K562 (cell line): ENCODE measurements around the gene CPT1B. TPM values are rescaled to one million over a fixed set of nuclear protein-coding genes. Genes with fewer than 3 reads are reported as not detected.
A peak's percentile ranks its signal among the peaks of the same experiment; 100 is the strongest.

Experiments used
- BRCA1 ChIP-seq, 2 experiments: fragments of 450-650 bp in 1 of 2; sonication (generic) in 1 of 2; formaldehyde crosslinking in 1 of 2; IDR thresholded peaks; 2 replicates each; pipeline versions ENCODE4 v1.5.0 to v1.6.1; 2017 to 2020; ENCODE audit warnings: mild to moderate bottlenecking in 1 of 2, missing genetic modification reagents in 1 of 2
- CCAR2 ChIP-seq: fragments of 200-400 bp; formaldehyde crosslinking; IDR thresholded peaks from 2 replicates; pipeline ENCODE4 v1.6.1; 2017; ENCODE audit warnings: mild to moderate bottlenecking, low read depth, low read length
- GATA2 ChIP-seq: sonication (generic); formaldehyde crosslinking; IDR thresholded peaks from 2 replicates; pipeline ENCODE4 v1.4.0; 2020; ENCODE audit warnings: mild to moderate bottlenecking, missing genetic modification reagents
- JUN ChIP-seq, 2 experiments: sonication (generic) in 1 of 2; formaldehyde crosslinking in 1 of 2; IDR thresholded peaks; 2 replicates each; pipeline versions ENCODE4 v1.6.1 to v1.8.0; 2012 to 2022; ENCODE audit warnings: borderline replicate concordance in 2 of 2, mild to moderate bottlenecking in 2 of 2, improper control_type of control experiment in 1 of 2, low read depth in 1 of 2, low read length in 1 of 2, missing genetic modification reagents in 1 of 2
- JUND ChIP-seq, 2 experiments: IDR thresholded peaks; 2 replicates in 1 of 2; 3 replicates in 1 of 2; pipeline ENCODE4 v1.6.1; 2011; ENCODE audit warnings: borderline replicate concordance in 2 of 2, low read depth in 2 of 2, low read length in 2 of 2, improper control_type of control experiment in 1 of 2, missing biosample characterization in 1 of 2, missing genetic modification characterization in 1 of 2, missing genetic modification reagents in 1 of 2
- MEIS2 ChIP-seq: fragments of 450-650 bp; IDR thresholded peaks from 2 replicates; pipeline ENCODE4 v1.6.1; 2014; ENCODE audit warnings: mild to moderate bottlenecking; ENCODE audit not compliant: partially characterized antibody
- SMC3 ChIP-seq: conservative IDR thresholded peaks from 2 replicates; pipeline ENCODE4 v1.6.1; 2011; ENCODE audit warnings: low read depth, low read length, improper control_type of control experiment; ENCODE audit not compliant: insufficient read depth
- TAF1 ChIP-seq: IDR thresholded peaks from 2 replicates; pipeline ENCODE4 v1.6.1; 2011; ENCODE audit warnings: mild to moderate bottlenecking, low read length, moderate library complexity; ENCODE audit not compliant: insufficient read depth, control insufficient read depth, severe bottlenecking; ENCODE audit errors: extremely low read depth
- YBX1 ChIP-seq: fragments of 450-650 bp; IDR thresholded peaks from 2 replicates; pipeline ENCODE4 v1.7.1; 2016; ENCODE audit warnings: mild to moderate bottlenecking
- ZC3H4 ChIP-seq: sonication (generic); formaldehyde crosslinking; IDR thresholded peaks from 2 replicates; pipeline ENCODE4 v1.9.0; 2021; ENCODE audit warnings: missing genetic modification reagents, borderline replicate concordance
- ZNF133 ChIP-seq: fragments of 250-450 bp; sonication (Bioruptor Pico); IDR thresholded peaks from 2 replicates; pipeline ENCODE4 v1.4.0; 2020; ENCODE audit warnings: mild to moderate bottlenecking
- ZNF347 ChIP-seq: fragments of 450-650 bp; formaldehyde crosslinking; IDR thresholded peaks from 2 replicates; pipeline ENCODE4 v1.4.0; 2020; ENCODE audit warnings: low read depth, mild to moderate bottlenecking, moderate library complexity
- polyA plus RNA-seq, 8 experiments: library from polyadenylated mRNA; depleted of rRNA in 4 of 8; stranded (reverse) in 5 of 8; unstranded in 3 of 8; fragments of >200 nt; fragmentation: Nextera tagmentation in 2 of 8; fragmentation: Illumina TruSeq in 1 of 8; extraction: Ambion mirVana in 2 of 8; extraction: Trizol in 1 of 8; gene quantifications; 2 replicates each; pipeline versions ENCODE4 v1.2.1 to v1.2.3, GENCODE V29; 2011 to 2014; ENCODE audit warnings: inconsistent platforms in 1 of 8, missing spikeins in 1 of 8
- total RNA-seq, 7 experiments: library from RNA; depleted of rRNA in 6 of 7; stranded (reverse); fragments of >200 nt in 6 of 7; fragmentation: Illumina TruSeq in 2 of 7; extraction: Trizol in 2 of 7; gene quantifications; 2 replicates each; pipeline versions ENCODE4 v1.2.1 to v1.2.3, GENCODE V29; 2011 to 2021; ENCODE audit warnings: low replicate concordance in 1 of 7
- TF ChIP-seq, protein P1 (sequence below), 2 experiments: fragments of 450-650 bp in 1 of 2; IDR thresholded peaks; 2 replicates each; pipeline ENCODE4 v1.6.1; 2011 to 2017; ENCODE audit warnings: low read depth in 2 of 2, antibody characterized with exemption in 1 of 2, borderline replicate concordance in 1 of 2, low read length in 1 of 2, mild to moderate bottlenecking in 1 of 2, mixed read lengths in 1 of 2; ENCODE audit not compliant: control insufficient read depth in 1 of 2
- TF ChIP-seq, protein P2 (sequence below), 3 experiments: IDR thresholded peaks in 2 of 3; conservative IDR thresholded peaks in 1 of 3; 2 replicates each; pipeline ENCODE4 v1.5.1; 2011 to 2012; ENCODE audit warnings: low read length in 3 of 3, mild to moderate bottlenecking in 3 of 3, control low read depth in 2 of 3, improper control_type of control experiment in 1 of 3, inconsistent platforms in 1 of 3, low read depth in 1 of 3, mixed read lengths in 1 of 3, moderate library complexity in 1 of 3; ENCODE audit not compliant: insufficient read depth in 2 of 3
- TF ChIP-seq, protein P3 (sequence below): fragments of 450-650 bp; formaldehyde crosslinking; IDR thresholded peaks from 2 replicates; pipeline ENCODE4 v1.4.0; 2020; ENCODE audit warnings: mild to moderate bottlenecking, moderate library complexity
- TF ChIP-seq, protein P4 (sequence below): fragments of 250-450 bp; sonication (Bioruptor Pico); IDR thresholded peaks from 2 replicates; pipeline ENCODE4 v1.8.0; 2021; ENCODE audit warnings: moderate library complexity, mild to moderate bottlenecking, inconsistent platforms
- TF ChIP-seq, protein P5 (sequence below): sonication (generic); formaldehyde crosslinking; IDR thresholded peaks from 2 replicates; pipeline ENCODE4 v1.8.1; 2023; ENCODE audit warnings: mild to moderate bottlenecking, missing genetic modification reagents

The CPT1B gene
- total and polyA plus RNA-seq, 9 of the 15 experiments (the other 6 are each of a cell fraction or from before 2014, with no cell fraction given): 0.35 to 6.1 (median 2.6) TPM

DNA sequence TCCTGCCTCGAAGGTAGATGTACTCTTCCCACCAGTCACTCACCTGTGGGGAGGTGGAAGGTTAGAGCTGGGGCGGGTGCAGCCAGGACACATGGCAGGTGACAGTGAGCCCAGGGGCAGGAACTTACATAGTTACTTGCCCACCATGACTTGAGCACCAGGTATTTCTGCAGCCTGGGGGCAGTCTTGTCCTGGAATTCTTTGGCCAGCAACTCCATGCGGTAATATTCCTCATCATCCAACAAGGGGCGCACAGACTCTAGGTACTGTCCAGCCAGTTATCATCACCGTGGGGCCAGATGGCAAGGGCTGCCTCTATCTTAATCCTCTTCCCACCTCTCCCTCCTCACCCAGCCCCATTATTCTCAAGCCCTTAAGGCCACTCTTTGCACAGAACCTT, 2.2 kb downstream of the CPT1B start (continued):
- TF ChIP-seq CCAR2 (no peak), YBX1 (no peak), GATA2 (CRISPR knock-in tag) (no peak), ZC3H4 (no peak), JUN (IDR thresholded peaks at IDR 0.05; ENCODE audit: borderline replicate concordance, low read depth, low read length) (no peak), JUN (CRISPR knock-in tag; IDR thresholded peaks at IDR 0.05; ENCODE audit: borderline replicate concordance) (no peak), TAF1 (no peak), JUND (IDR thresholded peaks at IDR 0.05; ENCODE audit: borderline replicate concordance, low read depth, low read length) (peak; percentile 36; the same call in 1 of the 2 replicates), JUND (tag; IDR thresholded peaks at IDR 0.05; ENCODE audit: borderline replicate concordance, low read depth, low read length) (no peak), BRCA1 (IDR thresholded peaks at IDR 0.05) (no peak), BRCA1 (CRISPR knock-in tag; IDR thresholded peaks at IDR 0.05) (no peak), ZNF347 (CRISPR knock-in tag) (no peak), SMC3 (peak; percentile 90), MEIS2 (no peak), ZNF133 (CRISPR knock-in tag) (no peak)
- TF ChIP-seq, protein P1, sequence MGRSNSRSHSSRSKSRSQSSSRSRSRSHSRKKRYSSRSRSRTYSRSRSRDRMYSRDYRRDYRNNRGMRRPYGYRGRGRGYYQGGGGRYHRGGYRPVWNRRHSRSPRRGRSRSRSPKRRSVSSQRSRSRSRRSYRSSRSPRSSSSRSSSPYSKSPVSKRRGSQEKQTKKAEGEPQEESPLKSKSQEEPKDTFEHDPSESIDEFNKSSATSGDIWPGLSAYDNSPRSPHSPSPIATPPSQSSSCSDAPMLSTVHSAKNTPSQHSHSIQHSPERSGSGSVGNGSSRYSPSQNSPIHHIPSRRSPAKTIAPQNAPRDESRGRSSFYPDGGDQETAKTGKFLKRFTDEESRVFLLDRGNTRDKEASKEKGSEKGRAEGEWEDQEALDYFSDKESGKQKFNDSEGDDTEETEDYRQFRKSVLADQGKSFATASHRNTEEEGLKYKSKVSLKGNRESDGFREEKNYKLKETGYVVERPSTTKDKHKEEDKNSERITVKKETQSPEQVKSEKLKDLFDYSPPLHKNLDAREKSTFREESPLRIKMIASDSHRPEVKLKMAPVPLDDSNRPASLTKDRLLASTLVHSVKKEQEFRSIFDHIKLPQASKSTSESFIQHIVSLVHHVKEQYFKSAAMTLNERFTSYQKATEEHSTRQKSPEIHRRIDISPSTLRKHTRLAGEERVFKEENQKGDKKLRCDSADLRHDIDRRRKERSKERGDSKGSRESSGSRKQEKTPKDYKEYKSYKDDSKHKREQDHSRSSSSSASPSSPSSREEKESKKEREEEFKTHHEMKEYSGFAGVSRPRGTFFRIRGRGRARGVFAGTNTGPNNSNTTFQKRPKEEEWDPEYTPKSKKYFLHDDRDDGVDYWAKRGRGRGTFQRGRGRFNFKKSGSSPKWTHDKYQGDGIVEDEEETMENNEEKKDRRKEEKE (IDR thresholded peaks at IDR 0.05; ENCODE audit: borderline replicate concordance in 1 of 2, control insufficient read depth in 1 of 2, low read depth in 2 of 2, low read length in 1 of 2): no peak
- TF ChIP-seq, protein P2, sequence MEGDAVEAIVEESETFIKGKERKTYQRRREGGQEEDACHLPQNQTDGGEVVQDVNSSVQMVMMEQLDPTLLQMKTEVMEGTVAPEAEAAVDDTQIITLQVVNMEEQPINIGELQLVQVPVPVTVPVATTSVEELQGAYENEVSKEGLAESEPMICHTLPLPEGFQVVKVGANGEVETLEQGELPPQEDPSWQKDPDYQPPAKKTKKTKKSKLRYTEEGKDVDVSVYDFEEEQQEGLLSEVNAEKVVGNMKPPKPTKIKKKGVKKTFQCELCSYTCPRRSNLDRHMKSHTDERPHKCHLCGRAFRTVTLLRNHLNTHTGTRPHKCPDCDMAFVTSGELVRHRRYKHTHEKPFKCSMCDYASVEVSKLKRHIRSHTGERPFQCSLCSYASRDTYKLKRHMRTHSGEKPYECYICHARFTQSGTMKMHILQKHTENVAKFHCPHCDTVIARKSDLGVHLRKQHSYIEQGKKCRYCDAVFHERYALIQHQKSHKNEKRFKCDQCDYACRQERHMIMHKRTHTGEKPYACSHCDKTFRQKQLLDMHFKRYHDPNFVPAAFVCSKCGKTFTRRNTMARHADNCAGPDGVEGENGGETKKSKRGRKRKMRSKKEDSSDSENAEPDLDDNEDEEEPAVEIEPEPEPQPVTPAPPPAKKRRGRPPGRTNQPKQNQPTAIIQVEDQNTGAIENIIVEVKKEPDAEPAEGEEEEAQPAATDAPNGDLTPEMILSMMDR (IDR thresholded peaks at IDR 0.05 in 2 of 3, conservative IDR thresholded peaks at IDR 0.05 in 1 of 3; ENCODE audit: insufficient read depth in 2 of 3, low read depth in 1 of 3, low read length in 3 of 3): peak; percentile 86 to 99 (median 99)
- TF ChIP-seq, protein P3, sequence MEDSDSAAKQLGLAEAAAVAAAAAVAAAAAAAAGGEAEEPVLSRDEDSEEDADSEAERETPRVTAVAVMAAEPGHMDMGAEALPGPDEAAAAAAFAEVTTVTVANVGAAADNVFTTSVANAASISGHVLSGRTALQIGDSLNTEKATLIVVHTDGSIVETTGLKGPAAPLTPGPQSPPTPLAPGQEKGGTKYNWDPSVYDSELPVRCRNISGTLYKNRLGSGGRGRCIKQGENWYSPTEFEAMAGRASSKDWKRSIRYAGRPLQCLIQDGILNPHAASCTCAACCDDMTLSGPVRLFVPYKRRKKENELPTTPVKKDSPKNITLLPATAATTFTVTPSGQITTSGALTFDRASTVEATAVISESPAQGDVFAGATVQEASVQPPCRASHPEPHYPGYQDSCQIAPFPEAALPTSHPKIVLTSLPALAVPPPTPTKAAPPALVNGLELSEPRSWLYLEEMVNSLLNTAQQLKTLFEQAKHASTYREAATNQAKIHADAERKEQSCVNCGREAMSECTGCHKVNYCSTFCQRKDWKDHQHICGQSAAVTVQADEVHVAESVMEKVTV (CRISPR knock-in tag): peak; percentile 72
- TF ChIP-seq, protein P4, sequence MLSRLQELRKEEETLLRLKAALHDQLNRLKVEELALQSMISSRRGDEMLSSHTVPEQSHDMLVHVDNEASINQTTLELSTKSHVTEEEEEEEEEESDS: no peak
- TF ChIP-seq, protein P5, sequence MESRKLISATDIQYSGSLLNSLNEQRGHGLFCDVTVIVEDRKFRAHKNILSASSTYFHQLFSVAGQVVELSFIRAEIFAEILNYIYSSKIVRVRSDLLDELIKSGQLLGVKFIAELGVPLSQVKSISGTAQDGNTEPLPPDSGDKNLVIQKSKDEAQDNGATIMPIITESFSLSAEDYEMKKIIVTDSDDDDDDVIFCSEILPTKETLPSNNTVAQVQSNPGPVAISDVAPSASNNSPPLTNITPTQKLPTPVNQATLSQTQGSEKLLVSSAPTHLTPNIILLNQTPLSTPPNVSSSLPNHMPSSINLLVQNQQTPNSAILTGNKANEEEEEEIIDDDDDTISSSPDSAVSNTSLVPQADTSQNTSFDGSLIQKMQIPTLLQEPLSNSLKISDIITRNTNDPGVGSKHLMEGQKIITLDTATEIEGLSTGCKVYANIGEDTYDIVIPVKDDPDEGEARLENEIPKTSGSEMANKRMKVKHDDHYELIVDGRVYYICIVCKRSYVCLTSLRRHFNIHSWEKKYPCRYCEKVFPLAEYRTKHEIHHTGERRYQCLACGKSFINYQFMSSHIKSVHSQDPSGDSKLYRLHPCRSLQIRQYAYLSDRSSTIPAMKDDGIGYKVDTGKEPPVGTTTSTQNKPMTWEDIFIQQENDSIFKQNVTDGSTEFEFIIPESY (CRISPR knock-in tag): no peak
